Measurements from ENCODE around the gene PSEN1.

DNA sequence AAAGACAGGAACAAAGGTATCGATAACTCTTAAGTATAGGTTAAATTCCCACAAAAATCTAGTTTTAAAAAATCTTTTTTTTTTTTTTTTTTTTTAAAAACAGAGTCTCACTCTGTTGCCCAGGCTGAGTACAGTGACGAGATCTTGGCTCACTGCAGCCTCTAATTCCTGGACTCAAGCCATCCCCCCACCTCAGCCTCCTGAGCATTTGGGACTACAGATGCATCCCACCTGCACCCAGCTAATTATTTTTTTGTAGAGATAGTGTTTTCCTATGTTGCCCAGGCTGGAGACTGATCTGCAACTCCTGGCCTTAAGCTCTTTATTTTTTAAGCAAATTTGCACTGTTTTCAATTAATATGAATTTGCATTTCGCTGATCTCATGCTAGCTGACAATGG, 9.8 kb downstream of the PSEN1 start:
- TF ChIP-seq, protein P1, sequence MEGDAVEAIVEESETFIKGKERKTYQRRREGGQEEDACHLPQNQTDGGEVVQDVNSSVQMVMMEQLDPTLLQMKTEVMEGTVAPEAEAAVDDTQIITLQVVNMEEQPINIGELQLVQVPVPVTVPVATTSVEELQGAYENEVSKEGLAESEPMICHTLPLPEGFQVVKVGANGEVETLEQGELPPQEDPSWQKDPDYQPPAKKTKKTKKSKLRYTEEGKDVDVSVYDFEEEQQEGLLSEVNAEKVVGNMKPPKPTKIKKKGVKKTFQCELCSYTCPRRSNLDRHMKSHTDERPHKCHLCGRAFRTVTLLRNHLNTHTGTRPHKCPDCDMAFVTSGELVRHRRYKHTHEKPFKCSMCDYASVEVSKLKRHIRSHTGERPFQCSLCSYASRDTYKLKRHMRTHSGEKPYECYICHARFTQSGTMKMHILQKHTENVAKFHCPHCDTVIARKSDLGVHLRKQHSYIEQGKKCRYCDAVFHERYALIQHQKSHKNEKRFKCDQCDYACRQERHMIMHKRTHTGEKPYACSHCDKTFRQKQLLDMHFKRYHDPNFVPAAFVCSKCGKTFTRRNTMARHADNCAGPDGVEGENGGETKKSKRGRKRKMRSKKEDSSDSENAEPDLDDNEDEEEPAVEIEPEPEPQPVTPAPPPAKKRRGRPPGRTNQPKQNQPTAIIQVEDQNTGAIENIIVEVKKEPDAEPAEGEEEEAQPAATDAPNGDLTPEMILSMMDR (IDR thresholded peaks at IDR 0.05) = no peak
- TF ChIP-seq EP300 (IDR thresholded peaks at IDR 0.05; ENCODE audit: borderline replicate concordance in 1 of 2, low read depth in 1 of 2, low read length in 1 of 2) (no peak), RCOR1 (IDR thresholded peaks at IDR 0.05; ENCODE audit: low read length) (no peak)
